ENCODE results near the gene IL17RB. TPM values are rescaled to one million over a fixed set of nuclear protein-coding genes. Genes with fewer than 3 reads are reported as not detected.

Gene IL17RB
- total RNA-seq, 1 donor: under 0.01 TPM

GRCh38 chr3:53833700-53834099 lies 12.7 kb upstream of the IL17RB start:
- DNase-seq (ENCODE audit: insufficient read length, low spot score, missing footprints): no peak
- TF ChIP-seq, protein P1, sequence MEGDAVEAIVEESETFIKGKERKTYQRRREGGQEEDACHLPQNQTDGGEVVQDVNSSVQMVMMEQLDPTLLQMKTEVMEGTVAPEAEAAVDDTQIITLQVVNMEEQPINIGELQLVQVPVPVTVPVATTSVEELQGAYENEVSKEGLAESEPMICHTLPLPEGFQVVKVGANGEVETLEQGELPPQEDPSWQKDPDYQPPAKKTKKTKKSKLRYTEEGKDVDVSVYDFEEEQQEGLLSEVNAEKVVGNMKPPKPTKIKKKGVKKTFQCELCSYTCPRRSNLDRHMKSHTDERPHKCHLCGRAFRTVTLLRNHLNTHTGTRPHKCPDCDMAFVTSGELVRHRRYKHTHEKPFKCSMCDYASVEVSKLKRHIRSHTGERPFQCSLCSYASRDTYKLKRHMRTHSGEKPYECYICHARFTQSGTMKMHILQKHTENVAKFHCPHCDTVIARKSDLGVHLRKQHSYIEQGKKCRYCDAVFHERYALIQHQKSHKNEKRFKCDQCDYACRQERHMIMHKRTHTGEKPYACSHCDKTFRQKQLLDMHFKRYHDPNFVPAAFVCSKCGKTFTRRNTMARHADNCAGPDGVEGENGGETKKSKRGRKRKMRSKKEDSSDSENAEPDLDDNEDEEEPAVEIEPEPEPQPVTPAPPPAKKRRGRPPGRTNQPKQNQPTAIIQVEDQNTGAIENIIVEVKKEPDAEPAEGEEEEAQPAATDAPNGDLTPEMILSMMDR (IDR thresholded peaks at IDR 0.05; ENCODE audit: extremely low read depth, low read depth, low read length): no peak
- Histone ChIP-seq H3K4me1 (ENCODE audit: insufficient read depth, low read length) (no peaks in the 10 kb centered on the region), H3K36me3 (ENCODE audit: insufficient read depth, low read length) (no peaks in the 10 kb centered on the region), H3K27ac (ENCODE audit: low read depth, low read length) (no peak overlapping the region), H3K9me3 (ENCODE audit: low read depth, low read length) (no peaks in the 10 kb centered on the region), H4K20me1 (ENCODE audit: insufficient read depth, low read length) (no peaks in the 10 kb centered on the region), H2AFZ (ENCODE audit: low read length) (no peak overlapping the region), H3K79me2 (ENCODE audit: insufficient read depth, low read length) (no peaks in the 10 kb centered on the region), H3K4me3 (ENCODE audit: insufficient read depth, low read length) (no peak overlapping the region), H3K27me3 (ENCODE audit: insufficient read depth, low read length) (no peaks in the 10 kb centered on the region), H3K4me2 (ENCODE audit: insufficient read depth, low read length) (no peak overlapping the region)

GRCh38 chr3:53834429-53835095 lies 11.8 kb upstream of the IL17RB start:
- TF ChIP-seq, protein P1 (IDR thresholded peaks at IDR 0.05; ENCODE audit: extremely low read depth, low read depth, low read length): no peak
- no peaks in the 10 kb centered on the region for H3K4me1 ChIP-seq (ENCODE audit: insufficient read depth, low read length)
- no peak for DNase-seq (ENCODE audit: insufficient read length, low spot score, missing footprints)
- no peak overlapping the region for H3K4me3 ChIP-seq (ENCODE audit: insufficient read depth, low read length)
- H3K4me2 ChIP-seq (ENCODE audit: insufficient read depth, low read length): no peak overlapping the region
- no peaks in the 10 kb centered on the region for H3K36me3 ChIP-seq (ENCODE audit: insufficient read depth, low read length)
- H3K27me3 ChIP-seq (ENCODE audit: insufficient read depth, low read length): no peaks in the 10 kb centered on the region
- H3K79me2 ChIP-seq (ENCODE audit: insufficient read depth, low read length): no peaks in the 10 kb centered on the region
- H4K20me1 ChIP-seq (ENCODE audit: insufficient read depth, low read length): no peaks in the 10 kb centered on the region
- H2AFZ ChIP-seq (ENCODE audit: low read length): no peak overlapping the region
- no peaks in the 10 kb centered on the region for H3K9me3 ChIP-seq (ENCODE audit: low read depth, low read length)
- no peak overlapping the region for H3K27ac ChIP-seq (ENCODE audit: low read depth, low read length)

- DNase-seq (ENCODE audit: insufficient read length, low spot score, missing footprints): no peak
- Histone ChIP-seq H4K20me1 (ENCODE audit: insufficient read depth, low read length) (no peaks in the 10 kb centered on the region), H3K4me2 (ENCODE audit: insufficient read depth, low read length) (no peak overlapping the region), H3K4me1 (ENCODE audit: insufficient read depth, low read length) (no peaks in the 10 kb centered on the region), H3K27ac (ENCODE audit: low read depth, low read length) (no peak overlapping the region), H3K4me3 (ENCODE audit: insufficient read depth, low read length) (no peak overlapping the region), H3K79me2 (ENCODE audit: insufficient read depth, low read length) (no peaks in the 10 kb centered on the region), H2AFZ (ENCODE audit: low read length) (no peak overlapping the region), H3K27me3 (ENCODE audit: insufficient read depth, low read length) (no peaks in the 10 kb centered on the region), H3K36me3 (ENCODE audit: insufficient read depth, low read length) (no peaks in the 10 kb centered on the region), H3K9me3 (ENCODE audit: low read depth, low read length) (no peaks in the 10 kb centered on the region)
- TF ChIP-seq, protein P1 (IDR thresholded peaks at IDR 0.05; ENCODE audit: extremely low read depth, low read depth, low read length): no peak
Observed at GRCh38 chr3:53835257-53835656, 11.1 kb upstream of the IL17RB start.

DNA sequence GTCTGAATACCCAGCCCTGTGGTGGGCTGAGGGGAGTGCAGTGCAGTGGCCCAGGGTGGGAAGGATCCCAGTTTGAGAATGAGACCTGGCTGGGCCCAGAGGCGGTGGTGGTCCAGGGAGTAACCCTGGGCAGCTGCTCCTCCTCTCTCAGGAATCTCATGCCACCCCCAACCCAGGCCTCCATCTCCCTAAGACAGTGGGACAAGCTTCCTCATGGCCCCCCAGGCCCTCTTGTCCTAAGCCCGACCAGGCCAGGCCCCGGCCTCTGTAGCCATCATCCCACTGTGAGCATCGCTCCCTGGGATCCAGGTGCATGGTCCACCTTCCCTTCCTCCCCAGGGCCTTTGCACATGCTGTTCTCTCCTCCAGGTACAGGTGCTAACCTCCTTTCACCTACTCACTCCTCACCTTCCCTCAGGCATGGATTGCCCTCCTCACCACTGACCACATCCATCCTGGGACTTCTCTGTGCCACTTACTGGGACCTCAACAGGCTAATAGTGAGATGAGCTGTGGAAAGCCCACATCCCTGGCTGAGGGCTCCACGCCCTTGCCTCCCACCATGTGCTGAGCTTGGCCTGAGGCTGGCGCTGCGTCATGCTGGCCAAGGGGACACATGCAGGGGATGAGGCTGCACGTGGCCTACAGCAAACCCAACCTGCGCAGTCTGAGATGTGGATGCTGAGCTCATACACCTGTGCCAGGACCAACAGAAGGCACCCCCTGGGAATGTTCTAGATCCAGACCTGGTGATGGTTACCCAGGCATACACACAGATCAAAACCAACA lies 10.1 kb upstream of the IL17RB start:
- TF ChIP-seq, protein P1 (IDR thresholded peaks at IDR 0.05; ENCODE audit: extremely low read depth, low read depth, low read length): no peak
- no peaks in the 10 kb centered on the region for H3K4me1 ChIP-seq (ENCODE audit: insufficient read depth, low read length)
- DNase-seq (ENCODE audit: insufficient read length, low spot score, missing footprints): no peak
- H3K27me3 ChIP-seq (ENCODE audit: insufficient read depth, low read length): no peaks in the 10 kb centered on the region
- H3K4me3 ChIP-seq (ENCODE audit: insufficient read depth, low read length): no peak overlapping the region
- no peak overlapping the region for H2AFZ ChIP-seq (ENCODE audit: low read length)
- H3K36me3 ChIP-seq (ENCODE audit: insufficient read depth, low read length): no peaks in the 10 kb centered on the region
- H3K79me2 ChIP-seq (ENCODE audit: insufficient read depth, low read length): no peaks in the 10 kb centered on the region
- H3K27ac ChIP-seq (ENCODE audit: low read depth, low read length): no peak overlapping the region
- no peak overlapping the region for H3K4me2 ChIP-seq (ENCODE audit: insufficient read depth, low read length)
- H3K9me3 ChIP-seq (ENCODE audit: low read depth, low read length): no peaks in the 10 kb centered on the region
- H4K20me1 ChIP-seq (ENCODE audit: insufficient read depth, low read length): no peaks in the 10 kb centered on the region
